ENCODE data around the gene TMEM258. TPM values are rescaled to one million over a fixed set of nuclear protein-coding genes. Genes with fewer than 3 reads are reported as not detected.

TMEM258 gene
- total and polyA plus RNA-seq, 10 donors = 52.4 to 185 (median 80.0) TPM

DNA sequence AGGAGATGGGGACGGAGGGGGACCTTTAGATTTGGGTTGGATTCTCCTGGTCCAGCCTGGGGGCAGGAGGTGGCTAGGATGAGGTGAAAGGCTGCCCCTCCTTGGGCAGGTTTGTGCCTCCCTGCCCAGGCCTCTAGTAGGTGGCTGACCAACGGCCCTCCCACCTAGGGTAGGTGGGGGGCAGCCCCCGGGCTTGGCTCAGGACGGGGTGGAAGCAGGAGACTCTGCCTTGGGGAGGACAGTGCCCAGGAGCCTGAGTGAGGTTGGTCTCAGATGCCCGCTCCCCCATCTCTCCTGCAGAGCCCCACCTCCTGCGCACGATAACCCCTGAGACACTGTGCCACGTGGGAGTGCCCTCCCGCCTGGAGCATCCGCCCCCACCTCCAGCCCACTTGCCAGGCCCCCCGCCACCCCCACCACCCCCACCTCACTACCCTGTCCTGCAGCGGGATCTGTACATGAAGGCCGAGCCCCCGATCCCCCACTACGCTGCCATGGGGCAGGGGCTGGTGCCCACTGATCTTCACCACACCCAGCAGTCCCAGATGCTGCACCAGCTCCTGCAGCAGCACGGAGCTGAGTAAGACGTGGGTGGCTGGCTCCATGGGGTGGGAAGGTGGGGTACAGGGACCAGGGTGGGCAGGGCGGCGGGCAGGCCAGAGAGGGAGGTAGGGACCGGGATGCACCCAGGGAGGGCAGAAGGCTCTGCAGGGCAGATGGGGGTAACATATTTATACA, 22.3 kb downstream of the TMEM258 start:
- WGBS, 5 donors = 90 to 94% (median 90%) methylated on average over 13 to 20 of the region's 20 CpGs
- TF ChIP-seq, protein P1, sequence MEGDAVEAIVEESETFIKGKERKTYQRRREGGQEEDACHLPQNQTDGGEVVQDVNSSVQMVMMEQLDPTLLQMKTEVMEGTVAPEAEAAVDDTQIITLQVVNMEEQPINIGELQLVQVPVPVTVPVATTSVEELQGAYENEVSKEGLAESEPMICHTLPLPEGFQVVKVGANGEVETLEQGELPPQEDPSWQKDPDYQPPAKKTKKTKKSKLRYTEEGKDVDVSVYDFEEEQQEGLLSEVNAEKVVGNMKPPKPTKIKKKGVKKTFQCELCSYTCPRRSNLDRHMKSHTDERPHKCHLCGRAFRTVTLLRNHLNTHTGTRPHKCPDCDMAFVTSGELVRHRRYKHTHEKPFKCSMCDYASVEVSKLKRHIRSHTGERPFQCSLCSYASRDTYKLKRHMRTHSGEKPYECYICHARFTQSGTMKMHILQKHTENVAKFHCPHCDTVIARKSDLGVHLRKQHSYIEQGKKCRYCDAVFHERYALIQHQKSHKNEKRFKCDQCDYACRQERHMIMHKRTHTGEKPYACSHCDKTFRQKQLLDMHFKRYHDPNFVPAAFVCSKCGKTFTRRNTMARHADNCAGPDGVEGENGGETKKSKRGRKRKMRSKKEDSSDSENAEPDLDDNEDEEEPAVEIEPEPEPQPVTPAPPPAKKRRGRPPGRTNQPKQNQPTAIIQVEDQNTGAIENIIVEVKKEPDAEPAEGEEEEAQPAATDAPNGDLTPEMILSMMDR (IDR thresholded peaks at IDR 0.05 in 8 of 11, conservative IDR thresholded peaks at IDR 0.05 in 3 of 11) = no peak
- TF ChIP-seq POLR2AphosphoS5 (IDR thresholded peaks at IDR 0.05) (no peak), POLR2A (IDR thresholded peaks at IDR 0.05) (no peak)
- no peak overlapping the region for H3K4me3 ChIP-seq
- H3K27me3 ChIP-seq (replicated peaks in 1 of 7) = peaks cover 0 to under 1% (median 0%) of the 10 kb centered on the region in 7 donors
- H3K36me3 ChIP-seq = no peaks in the 10 kb centered on the region
- H3K4me1 ChIP-seq = peaks cover 0 to 13% (median 5%) of the 10 kb centered on the region in 6 donors
- intact Hi-C loops (cut with DNase I; ENCODE audit: low total_unique reads) = no loop called here
- DNase-seq = no peak
- no peaks in the 10 kb centered on the region for H3K9me3 ChIP-seq
- no peak overlapping the region for H3K27ac ChIP-seq

- Histone ChIP-seq H3K27ac (no peak overlapping the region), H3K4me1 (peaks cover 0 to 13% (median 5%) of the 10 kb centered on the region in 6 donors), H3K27me3 (replicated peaks in 1 of 7) (peaks cover 0 to 6% (median 0%) of the 10 kb centered on the region in 7 donors), H3K9me3 (no peaks in the 10 kb centered on the region), H3K36me3 (no peaks in the 10 kb centered on the region), H3K4me3 (no peak overlapping the region)
- intact Hi-C loops (cut with DNase I; ENCODE audit: low total_unique reads) = no loop called here
- TF ChIP-seq, protein P1 (IDR thresholded peaks at IDR 0.05 in 8 of 11, conservative IDR thresholded peaks at IDR 0.05 in 3 of 11) = no peak
- TF ChIP-seq POLR2A (IDR thresholded peaks at IDR 0.05) = no peak
- no peak for TF ChIP-seq POLR2AphosphoS5 (IDR thresholded peaks at IDR 0.05)
- DNase-seq = no peak
- 85 to 98% (median 87%) methylated on average over 21 to 33 of the region's 33 CpGs for WGBS, 5 donors
Measured at GRCh38 chr11:61769169-61769920, 23.1 kb downstream of the TMEM258 start.

DNA sequence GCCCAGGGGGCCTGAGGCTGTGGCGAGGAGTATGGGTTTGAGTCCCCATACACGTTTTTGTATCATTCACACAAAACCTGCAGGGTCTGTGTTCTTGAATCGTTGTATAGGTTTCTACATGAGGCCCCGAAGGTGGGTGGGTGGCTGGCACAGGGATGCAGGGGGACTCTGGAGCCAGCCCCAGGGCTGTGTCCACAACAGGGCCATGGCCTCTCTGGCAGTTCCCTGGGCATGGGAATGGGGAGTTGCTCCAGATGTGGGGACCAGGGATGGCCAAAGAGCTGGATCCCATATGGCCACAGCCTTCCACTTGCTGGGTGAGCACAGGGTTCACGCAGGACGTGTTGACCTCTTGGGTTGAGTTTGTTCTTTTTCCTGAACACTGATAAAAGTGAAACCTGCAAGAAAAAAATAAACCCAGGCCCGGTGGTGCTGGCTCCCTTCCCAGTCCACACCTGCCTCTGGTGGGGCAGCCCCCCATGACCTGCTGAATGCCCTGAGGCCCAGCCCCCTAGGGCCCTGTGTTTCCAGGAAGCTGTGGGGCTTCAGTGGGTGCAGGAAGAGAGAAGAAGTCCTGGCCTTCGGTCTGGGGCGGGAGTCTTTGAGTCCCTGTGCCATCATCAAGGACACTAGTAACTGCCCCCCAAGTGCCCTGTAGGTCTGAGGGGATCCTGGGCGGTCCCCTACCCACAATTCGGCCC, 23.9 kb downstream of the TMEM258 start:
- 61 to 78% (median 73%) methylated on average over 9 to 11 of the region's 11 CpGs for WGBS, 5 donors
- H3K27me3 ChIP-seq (replicated peaks in 1 of 7) = peaks cover 0 to 11% (median 0%) of the 10 kb centered on the region in 7 donors
- no peak overlapping the region for H3K4me3 ChIP-seq
- no peak overlapping the region for H3K27ac ChIP-seq
- no peaks in the 10 kb centered on the region for H3K36me3 ChIP-seq
- H3K9me3 ChIP-seq = no peaks in the 10 kb centered on the region
- peaks cover 0 to 13% (median 5%) of the 10 kb centered on the region in 6 donors for H3K4me1 ChIP-seq
- no peak for DNase-seq
- intact Hi-C loops (cut with DNase I; ENCODE audit: low total_unique reads) = no loop called here
- TF ChIP-seq, protein P1 (IDR thresholded peaks at IDR 0.05 in 8 of 11, conservative IDR thresholded peaks at IDR 0.05 in 3 of 11) = no peak
- TF ChIP-seq POLR2AphosphoS5 (IDR thresholded peaks at IDR 0.05) (no peak), POLR2A (IDR thresholded peaks at IDR 0.05) (no peak)
